PC-9 (cell line): Measurements from ENCODE around the gene PLEKHA1. TPM values are rescaled to one million over a fixed set of nuclear protein-coding genes. Genes with fewer than 3 reads are reported as not detected.

Source experiments
- BruUV-seq: library from RNA; stranded (reverse); fragments of 400-500 nt; replicated peaks from 2 replicates; lab custom pipeline; 2021; lab: Mats Ljungman, UMichigan
- CTCF ChIA-PET: fragments of 300-600 bp; sonication (Branson Sonifier 250); formaldehyde crosslinking; loops from one replicate; lab custom pipeline; 2022; ENCODE audit warnings: antibody characterized with exemption; lab: Charles Lee
- POLR2A ChIA-PET: fragments of 300-600 bp; sonication (Branson Sonifier 250); formaldehyde crosslinking; loops from one replicate; lab custom pipeline; 2022; ENCODE audit warnings: antibody characterized with exemption; ENCODE audit not compliant: unreplicated experiment; lab: Charles Lee
- DNase-seq, 2 experiments: peaks; one replicate each; pipeline versions ENCODE4 v3.0.0 to v3.0.0-alpha.2; 2015 to 2022; ENCODE audit warnings: mixed read lengths in 1 of 2
- H2AFZ ChIP-seq: fragments of 200-600 bp; sonication (generic); 2 replicates; pipeline ENCODE4 v1.8.1; 2017; ENCODE audit warnings: antibody characterized with exemption
- H3F3A ChIP-seq: fragments of 200-600 bp; sonication (generic); 2 replicates; pipeline ENCODE4 v1.8.1; 2017; ENCODE audit warnings: antibody characterized with exemption, mild to moderate bottlenecking, low read depth; ENCODE audit not compliant: insufficient read depth
- H3K27ac ChIP-seq: fragments of 200-600 bp; sonication (generic); 2 replicates; pipeline ENCODE4 v1.6.1; 2016; ENCODE audit warnings: mixed run types
- H3K27me3 ChIP-seq: fragments of 200-600 bp; sonication (generic); 2 replicates; pipeline ENCODE4 v1.6.1; 2016; ENCODE audit warnings: low read depth, mixed run types; ENCODE audit not compliant: insufficient read depth
- H3K36me3 ChIP-seq: fragments of 200-600 bp; sonication (generic); 2 replicates; pipeline ENCODE4 v1.6.1; 2016; ENCODE audit warnings: low read depth, mixed run types
- H3K4me1 ChIP-seq: fragments of 200-600 bp; sonication (generic); replicated peaks from 2 replicates; pipeline ENCODE4 v1.6.1; 2016; ENCODE audit warnings: mixed run types; ENCODE audit not compliant: insufficient read depth
- H3K4me2 ChIP-seq: fragments of 200-600 bp; sonication (generic); 2 replicates; pipeline ENCODE4 v1.6.1; 2017; ENCODE audit warnings: mixed run types
- H3K4me3 ChIP-seq: fragments of 200-600 bp; sonication (generic); 2 replicates; pipeline ENCODE4 v1.6.1; 2016; ENCODE audit warnings: mixed run types
- H3K79me2 ChIP-seq: fragments of 200-600 bp; sonication (generic); 2 replicates; pipeline ENCODE4 v1.6.1; 2017; ENCODE audit warnings: low read depth, mixed run types
- H3K9me2 ChIP-seq: fragments of 200-600 bp; sonication (generic); 2 replicates; pipeline ENCODE4 v1.8.1; 2017; ENCODE audit warnings: mild to moderate bottlenecking; ENCODE audit not compliant: insufficient read depth
- H3K9me3 ChIP-seq: fragments of 200-600 bp; sonication (generic); 2 replicates; pipeline ENCODE4 v1.8.1; 2016; ENCODE audit warnings: low read depth; ENCODE audit not compliant: insufficient read depth
- H4K20me1 ChIP-seq: fragments of 200-600 bp; sonication (generic); 2 replicates; pipeline ENCODE4 v1.8.1; 2017; ENCODE audit not compliant: insufficient read depth
- CTCF ChIP-seq: fragments of 200-600 bp; sonication (generic); conservative IDR thresholded peaks from 2 replicates; pipeline ENCODE4 v1.6.1; 2017; ENCODE audit warnings: mixed run types, antibody characterized with exemption, mild to moderate bottlenecking, moderate library complexity
- EZH2 ChIP-seq: fragments of 200-600 bp; sonication (generic); IDR thresholded peaks from 2 replicates; pipeline ENCODE4 v1.8.0; 2017; ENCODE audit warnings: antibody characterized with exemption, low read depth
- intact Hi-C: fragments of 100-400 bp; cut with micrococcal nuclease; formaldehyde crosslinking; loops from one replicate; pipeline ENCODE4 v1.10.0; 2022; ENCODE audit not compliant: unreplicated experiment
- total RNA-seq: library from RNA; stranded (reverse); gene quantifications from 2 replicates; pipeline ENCODE4 v1.2.3, GENCODE V29; 2021

The PLEKHA1 gene
- total RNA-seq, 1 experiment from 2014 or later, result 33.8 TPM

GRCh38 chr10:122326806-122327205 is 47.7 kb upstream of the PLEKHA1 start:
- H4K20me1 ChIP-seq, result no peaks in the 10 kb centered on the region
- POLR2A ChIA-PET, result no interaction called here
- no peaks in the 10 kb centered on the region for H3K27me3 ChIP-seq
- DNase-seq, result no peak
- intact Hi-C loops, result no loop called here
- no peak overlapping the region for H3K4me3 ChIP-seq
- H2AFZ ChIP-seq, result no peak overlapping the region
- H3K9me2 ChIP-seq, result no peaks in the 10 kb centered on the region
- BruUV-seq, result no TSS peak
- H3K9me3 ChIP-seq, result no peaks in the 10 kb centered on the region
- no peaks in the 10 kb centered on the region for H3K36me3 ChIP-seq
- no peak overlapping the region for H3K4me2 ChIP-seq
- H3K4me1 ChIP-seq, result no peaks in the 10 kb centered on the region
- no peaks in the 10 kb centered on the region for H3F3A ChIP-seq
- no peak for TF ChIP-seq EZH2
- no peak for TF ChIP-seq CTCF
- CTCF ChIA-PET, result no interaction called here
- no peak overlapping the region for H3K27ac ChIP-seq
- H3K79me2 ChIP-seq, result no peaks in the 10 kb centered on the region

- no peaks in the 10 kb centered on the region for H4K20me1 ChIP-seq
- ChIA-PET CTCF (no interaction called here), POLR2A (no interaction called here)
- H3K79me2 ChIP-seq, result no peaks in the 10 kb centered on the region
- H2AFZ ChIP-seq, result no peak overlapping the region
- no peaks in the 10 kb centered on the region for H3K9me2 ChIP-seq
- H3K9me3 ChIP-seq, result no peaks in the 10 kb centered on the region
- H3K4me1 ChIP-seq, result no peaks in the 10 kb centered on the region
- no peaks in the 10 kb centered on the region for H3K36me3 ChIP-seq
- H3K4me2 ChIP-seq, result no peak overlapping the region
- no peak overlapping the region for H3K4me3 ChIP-seq
- TF ChIP-seq CTCF, result no peak
- no peak for TF ChIP-seq EZH2
- DNase-seq, result no peak
- H3F3A ChIP-seq, result no peaks in the 10 kb centered on the region
- intact Hi-C loops, result no loop called here
- H3K27me3 ChIP-seq, result no peaks in the 10 kb centered on the region
- BruUV-seq, result no TSS peak
- H3K27ac ChIP-seq, result no peak overlapping the region
Measured at GRCh38 chr10:122327237-122328206, 47.0 kb upstream of the PLEKHA1 start.

- CTCF ChIA-PET, result no interaction called here
- no peaks in the 10 kb centered on the region for H4K20me1 ChIP-seq
- TF ChIP-seq CTCF (no peak), EZH2 (no peak)
- POLR2A ChIA-PET, result no interaction called here
- H3K4me3 ChIP-seq, result no peak overlapping the region
- H3K9me3 ChIP-seq, result no peaks in the 10 kb centered on the region
- no peaks in the 10 kb centered on the region for H3K27me3 ChIP-seq
- no peak for DNase-seq
- intact Hi-C loops, result no loop called here
- no peak overlapping the region for H3K27ac ChIP-seq
- no peaks in the 10 kb centered on the region for H3K36me3 ChIP-seq
- no peaks in the 10 kb centered on the region for H3F3A ChIP-seq
- no TSS peak for BruUV-seq
- no peaks in the 10 kb centered on the region for H3K9me2 ChIP-seq
- H2AFZ ChIP-seq, result no peak overlapping the region
- no peak overlapping the region for H3K4me2 ChIP-seq
- H3K4me1 ChIP-seq, result no peaks in the 10 kb centered on the region
- H3K79me2 ChIP-seq, result no peaks in the 10 kb centered on the region
Measured at GRCh38 chr10:122328676-122329075, 45.8 kb upstream of the PLEKHA1 start.
